HFFc6 (cell line): Measurements from ENCODE around the gene SLC34A1. TPM values are rescaled to one million over a fixed set of nuclear protein-coding genes. Genes with fewer than 3 reads are reported as not detected.

Experiments
- DNase-seq: peaks from one replicate; pipeline ENCODE4 v3.0.0-alpha.2; 2018
- H3K27ac Mint-ChIP-seq: 2 replicates; pipeline ENCODE4 v1.8.0; 2020; ENCODE audit warnings: mild to moderate bottlenecking, mixed read lengths
- H3K27me3 Mint-ChIP-seq: 2 replicates; pipeline ENCODE4 v1.8.0; 2021; ENCODE audit warnings: mild to moderate bottlenecking, moderate library complexity, mixed read lengths; ENCODE audit not compliant: insufficient read depth
- H3K36me3 Mint-ChIP-seq: 2 replicates; pipeline ENCODE4 v1.8.0; 2021; ENCODE audit warnings: low read depth, mixed read lengths
- H3K4me1 Mint-ChIP-seq: 2 replicates; pipeline ENCODE4 v1.8.0; 2020; ENCODE audit warnings: low read depth, mixed read lengths
- H3K4me3 Mint-ChIP-seq: 2 replicates; pipeline ENCODE4 v1.8.0; 2020; ENCODE audit warnings: mild to moderate bottlenecking, moderate library complexity, mixed read lengths
- H3K9me3 Mint-ChIP-seq: 2 replicates; pipeline ENCODE4 v1.8.0; 2020; ENCODE audit warnings: mild to moderate bottlenecking, mixed read lengths
- total RNA-seq, 6 experiments: library from RNA; stranded (reverse); fragmentation: NEBNext Ultra II Directional; extraction: Animal tissue kit (Norgen Biotek cat#: 25700); gene quantifications; 2 replicates in 1 of 6; 3 replicates in 5 of 6; pipeline ENCODE4 v1.2.3, GENCODE V29; 2021
- TF ChIP-seq, protein P1 (sequence below): fragments of 200-600 bp; sonication (generic); IDR thresholded peaks from 2 replicates; pipeline ENCODE4 v1.5.0; 2021; ENCODE audit warnings: antibody characterized with exemption, mild to moderate bottlenecking

SLC34A1 gene
- total RNA-seq, 6 experiments from 2014 or later: not detected

DNA sequence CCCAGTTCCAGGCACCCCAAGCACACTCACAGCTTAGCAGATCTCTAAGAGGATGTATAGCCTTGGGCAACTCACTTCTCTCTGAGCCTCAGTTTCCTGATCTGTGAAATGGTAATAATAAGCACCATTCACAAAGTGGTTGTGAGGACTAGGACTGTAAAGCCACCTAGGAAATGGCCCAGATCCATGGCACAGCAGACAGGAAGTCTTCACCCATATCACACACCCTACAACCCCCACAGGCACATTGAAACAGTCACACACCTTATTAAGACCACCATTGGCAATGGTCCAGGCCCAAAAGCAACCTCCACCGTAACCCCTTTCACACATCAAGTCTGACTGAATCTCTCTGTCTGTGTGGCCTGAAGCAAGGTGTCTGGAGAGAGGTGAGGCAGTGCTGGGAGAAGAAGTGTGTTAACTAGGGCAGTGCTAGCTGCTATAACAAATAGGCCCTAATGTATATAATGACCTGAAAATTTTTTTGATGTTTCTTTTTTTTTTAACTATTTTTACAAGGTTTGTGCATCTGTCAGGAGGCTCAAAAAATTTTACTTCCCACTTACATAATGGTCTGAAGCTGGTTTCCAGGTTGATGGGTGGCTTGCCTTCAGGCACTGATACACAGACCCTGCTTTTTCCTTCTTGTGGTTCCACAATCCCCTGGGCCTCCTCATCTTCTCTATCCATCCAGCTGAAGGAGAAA, 28.9 kb upstream of the SLC34A1 start:
- H3K4me1 Mint-ChIP-seq: peaks cover 11% of the 10 kb centered on the region
- H3K4me3 Mint-ChIP-seq: no peak overlapping the region

GRCh38 chr5:177355868-177356168, 28.4 kb upstream of the SLC34A1 start:
- H3K4me3 Mint-ChIP-seq: no peak overlapping the region
- H3K27me3 Mint-ChIP-seq: peaks cover 26% of the 10 kb centered on the region
- no peaks in the 10 kb centered on the region for H3K9me3 Mint-ChIP-seq
- TF ChIP-seq, protein P1, sequence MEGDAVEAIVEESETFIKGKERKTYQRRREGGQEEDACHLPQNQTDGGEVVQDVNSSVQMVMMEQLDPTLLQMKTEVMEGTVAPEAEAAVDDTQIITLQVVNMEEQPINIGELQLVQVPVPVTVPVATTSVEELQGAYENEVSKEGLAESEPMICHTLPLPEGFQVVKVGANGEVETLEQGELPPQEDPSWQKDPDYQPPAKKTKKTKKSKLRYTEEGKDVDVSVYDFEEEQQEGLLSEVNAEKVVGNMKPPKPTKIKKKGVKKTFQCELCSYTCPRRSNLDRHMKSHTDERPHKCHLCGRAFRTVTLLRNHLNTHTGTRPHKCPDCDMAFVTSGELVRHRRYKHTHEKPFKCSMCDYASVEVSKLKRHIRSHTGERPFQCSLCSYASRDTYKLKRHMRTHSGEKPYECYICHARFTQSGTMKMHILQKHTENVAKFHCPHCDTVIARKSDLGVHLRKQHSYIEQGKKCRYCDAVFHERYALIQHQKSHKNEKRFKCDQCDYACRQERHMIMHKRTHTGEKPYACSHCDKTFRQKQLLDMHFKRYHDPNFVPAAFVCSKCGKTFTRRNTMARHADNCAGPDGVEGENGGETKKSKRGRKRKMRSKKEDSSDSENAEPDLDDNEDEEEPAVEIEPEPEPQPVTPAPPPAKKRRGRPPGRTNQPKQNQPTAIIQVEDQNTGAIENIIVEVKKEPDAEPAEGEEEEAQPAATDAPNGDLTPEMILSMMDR: no peak
- H3K36me3 Mint-ChIP-seq: no peaks in the 10 kb centered on the region
- no peak overlapping the region for H3K27ac Mint-ChIP-seq
- no peak for DNase-seq
- peaks cover 5% of the 10 kb centered on the region for H3K4me1 Mint-ChIP-seq

More for the DNA sequence above, 28.9 kb upstream of the SLC34A1 start:
- TF ChIP-seq, protein P1: no peak
- Mint-ChIP-seq H3K36me3 (no peaks in the 10 kb centered on the region), H3K27me3 (peaks cover 23% of the 10 kb centered on the region), H3K27ac (no peak overlapping the region), H3K9me3 (no peaks in the 10 kb centered on the region)
- no peak for DNase-seq

- Mint-ChIP-seq H3K27ac (no peak overlapping the region), H3K4me1 (peaks cover 4% of the 10 kb centered on the region; the same call in 1 of the 2 replicates), H3K36me3 (no peaks in the 10 kb centered on the region), H3K9me3 (no peaks in the 10 kb centered on the region), H3K4me3 (no peak overlapping the region), H3K27me3 (peaks cover 26% of the 10 kb centered on the region)
- TF ChIP-seq, protein P1: no peak
- no peak for DNase-seq
These were observed 27.5 kb upstream of the SLC34A1 start for GRCh38 chr5:177356746-177357145.

GRCh38 chr5:177357146-177357458, 27.1 kb upstream of the SLC34A1 start:
- Mint-ChIP-seq H3K9me3 (no peaks in the 10 kb centered on the region), H3K27me3 (peaks cover 26% of the 10 kb centered on the region)

GRCh38 chr5:177357459-177358351, 26.5 kb upstream of the SLC34A1 start, which contains the start of gene RGS14:
Gene RGS14 (plus strand): TSS chr5:177357924. CDS start chr5:177358025, 101 bp downstream.
- no peaks in the 10 kb centered on the region for H3K36me3 Mint-ChIP-seq
- H3K27ac Mint-ChIP-seq: no peak within 1 kb of the TSS
- no peaks in the 10 kb centered on the region for H3K9me3 Mint-ChIP-seq
- peak; percentile 46 for DNase-seq
- H3K4me1 Mint-ChIP-seq: no peaks in the 10 kb centered on the region
- no peak within 1 kb of the TSS for H3K4me3 Mint-ChIP-seq
- peaks cover 26% of the 10 kb centered on the region for H3K27me3 Mint-ChIP-seq
- TF ChIP-seq, protein P1: no peak

More at GRCh38 chr5:177357146-177357458, 27.1 kb upstream of the SLC34A1 start:
- no peaks in the 10 kb centered on the region for H3K36me3 Mint-ChIP-seq
- no peak overlapping the region for H3K4me3 Mint-ChIP-seq
- peaks cover under 1% of the 10 kb centered on the region; the same call in 1 of the 2 replicates for H3K4me1 Mint-ChIP-seq
- no peak for DNase-seq
- no peak overlapping the region for H3K27ac Mint-ChIP-seq
- TF ChIP-seq, protein P1: no peak
